Skin epidermis (tissue), 12 donors: ENCODE measurements around the gene GNG2.

Source experiments
- H3K27ac ChIP-seq, 21 experiments: fragments of 200-600 bp; sonication (generic) in 11 of 21; one replicate each; pipeline ENCODE4 v1.5.0; 2020; ENCODE audit warnings: mild to moderate bottlenecking in 3 of 21, inconsistent platforms in 2 of 21, moderate library complexity in 2 of 21
- H3K4me3 ChIP-seq, 7 experiments: fragments of 200-600 bp; sonication (generic) in 2 of 7; one replicate each; pipeline ENCODE4 v1.5.0; 2020; ENCODE audit warnings: inconsistent platforms in 2 of 7, mild to moderate bottlenecking in 2 of 7, moderate library complexity in 1 of 7

The GNG2 gene

DNA sequence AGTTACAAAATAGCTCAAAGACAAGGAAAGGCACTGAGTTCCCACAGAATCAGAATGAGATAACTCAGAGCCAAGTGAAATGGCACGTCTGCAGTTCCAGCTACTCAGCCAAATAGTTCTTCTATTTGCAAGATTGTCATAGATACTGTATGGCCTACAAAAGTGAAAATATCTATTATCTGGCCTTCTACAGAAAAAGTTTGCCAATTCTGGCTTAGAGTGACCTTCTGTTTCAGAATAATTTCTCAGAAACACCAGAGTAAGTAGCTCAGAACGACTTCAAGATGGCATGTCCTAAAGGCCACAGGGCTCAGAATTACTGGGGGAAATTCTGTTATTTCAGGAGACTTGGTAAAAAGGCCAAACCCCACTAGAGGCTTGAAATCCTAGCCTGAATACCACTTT is 118.3 kb downstream of the GNG2 start:
- no peak overlapping the region for H3K27ac ChIP-seq
- H3K4me3 ChIP-seq, result no peak overlapping the region

DNA sequence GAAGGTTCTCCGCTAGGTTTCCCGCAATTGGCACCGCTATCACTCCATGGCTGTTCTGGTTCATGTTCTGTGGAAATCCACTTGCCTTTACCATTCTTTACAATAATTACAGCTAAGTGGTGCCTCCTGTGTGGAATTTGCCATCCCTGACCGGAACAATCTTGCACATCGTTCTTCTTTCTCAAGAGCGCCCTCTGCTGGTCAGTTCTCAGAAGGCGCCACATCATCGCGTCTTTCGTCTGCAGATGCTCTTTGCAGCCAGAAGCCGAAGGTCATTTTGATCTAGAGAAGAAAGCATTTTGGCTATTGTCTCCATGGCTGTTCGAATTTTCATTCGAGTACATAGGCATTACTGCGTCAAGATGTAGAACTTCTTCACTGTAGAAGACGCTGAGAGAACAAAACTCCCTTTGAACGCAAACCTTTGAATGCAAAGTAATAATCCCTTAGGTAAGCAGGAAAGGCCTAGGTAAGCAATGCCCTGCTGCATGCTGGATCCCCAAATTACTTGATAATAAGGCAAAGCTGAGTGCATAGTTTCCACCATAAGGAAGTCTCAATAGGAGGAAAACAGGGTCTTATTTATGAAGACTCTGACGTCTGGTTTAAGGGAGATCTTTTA is 118.8 kb downstream of the GNG2 start:
- Histone ChIP-seq H3K27ac (no peak overlapping the region), H3K4me3 (no peak overlapping the region)

DNA sequence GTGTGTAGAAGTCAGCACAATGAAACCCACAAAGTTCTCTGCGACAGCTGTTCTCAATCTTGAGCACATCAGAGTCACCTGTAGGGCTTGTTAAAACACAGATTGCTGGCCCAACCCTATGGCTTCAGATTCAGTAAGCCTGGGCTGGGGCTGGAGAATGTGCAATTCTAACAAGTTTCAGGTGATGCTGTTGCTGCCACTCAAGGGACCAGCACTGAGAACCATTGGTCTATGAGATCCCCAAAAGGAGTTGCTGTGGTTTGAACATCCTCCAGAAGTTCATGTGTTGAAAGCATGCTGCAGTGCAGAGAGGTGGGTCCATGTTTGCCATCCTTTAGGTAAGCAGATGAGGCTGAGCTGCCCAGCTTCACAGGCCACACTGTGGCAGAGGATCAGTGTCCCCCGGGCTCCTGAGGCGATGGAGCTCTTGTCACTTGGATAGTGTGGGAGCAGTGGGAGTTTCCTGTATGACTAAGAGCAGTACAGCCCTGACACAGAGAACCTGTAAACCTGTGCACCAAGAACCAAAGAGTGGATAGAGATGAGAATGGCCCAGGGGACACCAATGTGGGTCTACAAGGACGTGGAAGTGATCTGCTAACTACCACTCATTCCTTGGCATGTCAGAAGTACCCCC is 120.9 kb downstream of the GNG2 start:
- Histone ChIP-seq H3K4me3 (no peak overlapping the region), H3K27ac (no peak overlapping the region)

DNA sequence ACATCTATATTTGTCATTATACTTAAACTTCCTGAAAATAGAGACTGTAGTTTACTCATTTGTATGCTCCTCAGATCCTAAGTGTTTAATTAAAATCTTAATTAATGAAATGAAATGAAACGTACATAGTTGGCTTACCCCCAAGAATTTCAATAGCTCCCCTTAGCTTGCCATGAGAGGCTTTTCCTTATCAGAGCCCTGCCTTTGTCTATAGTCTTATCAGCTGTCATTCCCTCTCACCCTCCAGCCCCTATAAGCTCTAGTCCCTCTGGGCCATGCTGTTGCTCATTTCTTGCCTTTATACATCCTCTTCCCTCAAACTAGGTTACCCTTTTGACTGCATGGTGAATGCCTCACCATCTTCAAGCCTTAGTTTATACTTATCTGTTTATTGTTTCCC is 127.8 kb downstream of the GNG2 start:
- H3K27ac ChIP-seq, result peak overlapping the region in 2 of 21 experiments; percentile 96 to 98

DNA sequence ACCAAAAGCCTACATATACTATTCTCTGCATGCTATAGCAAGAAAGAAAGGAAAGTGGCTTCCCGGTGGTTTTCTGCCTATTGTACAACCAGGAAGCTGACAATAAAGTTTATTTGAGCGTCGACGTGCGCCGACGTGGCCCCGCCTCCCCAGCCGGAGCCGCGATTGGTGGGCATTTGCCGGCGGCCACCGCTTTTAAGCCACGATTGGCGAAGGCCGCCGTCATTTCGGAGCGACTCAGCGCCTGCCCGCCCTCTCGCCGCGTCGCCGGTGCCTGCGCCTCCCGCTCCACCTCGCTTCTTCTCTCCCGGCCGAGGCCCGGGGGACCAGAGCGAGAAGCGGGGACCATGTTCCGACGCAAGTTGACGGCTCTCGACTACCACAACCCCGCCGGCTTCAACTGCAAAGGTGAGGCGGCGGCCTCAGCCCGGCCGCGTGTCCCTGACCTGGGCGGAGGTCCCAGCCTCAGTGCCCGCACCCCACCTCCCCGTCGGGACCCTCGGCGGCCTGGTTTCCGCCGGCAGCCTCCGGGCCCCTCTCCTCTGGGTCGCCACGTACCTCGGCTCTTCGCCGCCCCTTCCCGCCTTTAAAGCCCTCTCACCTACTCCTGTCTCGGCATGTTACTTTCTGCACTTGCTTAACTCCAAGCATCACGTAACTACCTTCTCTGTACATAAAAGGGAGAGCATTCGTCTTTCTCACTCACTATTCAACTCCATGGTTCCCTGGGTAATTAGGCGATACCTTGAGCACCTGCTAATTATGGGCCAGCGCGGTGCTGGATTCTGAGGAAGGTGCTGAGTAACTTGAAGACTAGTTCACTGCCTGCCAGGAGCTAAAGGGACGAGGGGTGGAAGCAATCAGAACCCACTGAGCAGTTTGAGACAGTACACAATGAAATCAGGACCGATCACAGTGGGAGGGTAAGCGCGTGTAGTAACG is 129.2 kb downstream of the GNG2 start, which contains the start of gene RTRAF:
Gene RTRAF, plus strand, starts transcription at position 254 of the 942 bp plus-strand sequence. Its CDS starts 94 bp downstream, at position 348.
- H3K4me3 ChIP-seq, result peak within 1 kb of the TSS; percentile 82 to 94 (median 89)
- peak within 1 kb of the TSS; percentile 80 to 98 (median 93) for H3K27ac ChIP-seq

More for the DNA sequence above, 127.8 kb downstream of the GNG2 start:
- H3K4me3 ChIP-seq, result no peak overlapping the region

DNA sequence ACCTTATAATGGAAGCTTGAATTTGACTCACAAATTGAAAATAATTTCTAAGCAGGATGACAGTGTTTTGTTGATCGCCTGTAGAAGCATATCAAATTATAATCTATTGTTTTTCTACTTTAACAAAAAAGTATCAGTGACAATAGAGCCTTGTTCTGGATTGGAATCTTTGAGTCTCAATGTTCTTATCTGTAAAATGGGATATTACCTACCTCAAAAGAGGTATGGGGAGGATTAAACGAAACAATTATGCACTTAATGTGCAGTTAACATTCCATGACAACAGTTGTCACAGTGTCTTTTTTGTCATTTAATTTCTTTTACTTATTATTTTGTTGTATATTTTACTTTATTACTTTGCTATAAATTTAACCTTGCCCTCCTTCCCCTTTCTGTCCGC is 130.1 kb downstream of the GNG2 start:
- peak overlapping the region in 7 of 21 experiments; percentile 84 to 98 (median 95) for H3K27ac ChIP-seq
- H3K4me3 ChIP-seq, result peak overlapping the region in 5 of 7 experiments; percentile 82 to 94 (median 92)

DNA sequence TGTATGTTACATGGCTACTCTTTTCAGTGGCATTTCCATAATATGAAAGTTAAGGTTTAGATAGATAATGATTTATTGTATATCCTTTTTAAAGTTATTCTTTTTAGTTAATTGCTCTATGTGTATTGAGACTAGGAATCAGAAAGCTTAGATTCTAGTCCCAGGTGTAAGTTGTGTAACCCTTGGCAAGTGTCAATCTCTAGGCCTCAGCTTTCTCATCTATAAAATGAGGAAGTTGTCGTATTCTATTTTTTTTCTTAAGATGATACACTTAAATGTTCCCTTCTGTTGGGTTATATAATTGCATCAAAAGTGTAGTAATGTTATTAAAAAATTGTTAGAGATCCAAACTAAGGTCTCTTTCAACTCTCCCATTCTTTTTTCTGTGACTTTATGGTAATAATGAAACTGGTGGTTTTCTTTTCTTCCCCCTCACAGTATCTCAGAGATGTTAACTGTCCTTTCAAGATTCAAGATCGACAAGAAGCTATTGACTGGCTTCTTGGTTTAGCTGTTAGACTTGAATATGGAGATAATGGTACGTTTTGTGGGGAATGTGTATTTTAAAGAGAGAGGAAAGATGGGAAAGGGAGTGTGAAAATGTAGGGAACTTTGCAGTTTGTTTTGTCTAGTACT is 133.0 kb downstream of the GNG2 start:
- H3K27ac ChIP-seq, result no peak overlapping the region
- no peak overlapping the region for H3K4me3 ChIP-seq

DNA sequence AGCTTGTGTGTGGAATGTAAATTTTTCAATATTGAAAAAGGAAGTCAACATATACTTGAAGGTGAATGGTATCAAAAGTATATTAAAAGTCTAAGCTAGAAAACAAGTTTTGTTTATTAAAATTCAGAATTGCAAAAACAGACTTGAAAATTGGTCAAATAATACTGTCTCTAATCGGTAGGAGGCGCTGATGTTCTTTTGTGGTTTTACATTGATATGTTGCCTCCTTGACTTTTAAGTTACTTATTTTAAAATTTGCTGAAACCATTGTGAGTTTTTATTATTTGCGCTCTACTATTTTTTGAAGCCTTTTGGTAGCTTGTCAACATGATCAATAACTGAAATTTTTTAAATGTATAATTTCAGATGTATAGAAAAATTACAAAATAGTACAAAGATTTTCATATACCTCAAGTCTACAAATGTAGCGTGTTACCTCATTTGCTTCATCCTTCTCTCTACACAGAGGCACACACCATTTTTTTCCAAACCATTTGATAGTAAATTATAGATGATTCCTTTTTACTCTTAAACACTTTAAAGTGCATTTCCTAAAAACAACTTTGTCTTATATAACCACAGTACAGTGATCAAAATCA is 135.8 kb downstream of the GNG2 start:
- H3K27ac ChIP-seq, result no peak overlapping the region
- H3K4me3 ChIP-seq, result no peak overlapping the region

DNA sequence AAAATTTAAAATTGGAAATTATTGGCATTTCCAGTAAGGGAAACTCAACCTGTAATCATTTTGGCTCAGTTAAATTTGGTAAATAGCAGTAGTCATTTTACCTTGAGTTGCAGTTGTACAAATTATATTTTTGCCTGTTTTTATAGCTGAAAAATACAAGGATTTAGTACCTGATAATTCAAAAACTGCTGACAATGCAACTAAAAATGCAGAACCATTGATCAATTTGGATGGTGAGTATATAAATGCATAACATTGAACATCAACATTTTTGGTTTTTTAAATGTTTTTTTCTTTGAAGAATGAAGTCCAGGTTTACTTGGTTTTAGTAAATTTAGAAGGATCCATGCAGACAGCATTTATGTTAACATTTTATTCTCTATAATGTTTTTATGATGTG is 137.9 kb downstream of the GNG2 start:
- no peak overlapping the region for H3K4me3 ChIP-seq
- no peak overlapping the region for H3K27ac ChIP-seq

DNA sequence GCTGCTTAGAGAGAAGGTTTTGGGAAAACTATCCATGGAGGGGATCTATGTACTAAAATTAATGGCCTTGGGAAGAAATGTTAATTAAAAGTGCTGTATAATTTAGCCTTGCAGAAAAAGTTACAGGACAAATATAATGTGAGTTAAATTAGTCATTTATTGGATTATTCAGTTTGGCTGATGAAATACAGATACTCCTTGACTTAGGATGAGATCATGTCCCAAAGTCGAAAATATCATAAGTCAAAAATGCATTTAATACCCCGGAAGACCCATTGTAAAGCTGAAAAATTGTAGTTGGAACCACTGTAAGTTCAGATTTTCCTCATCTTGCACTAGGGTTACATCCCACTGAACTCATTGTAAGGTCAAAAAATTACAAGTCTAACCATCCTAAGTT is 138.7 kb downstream of the GNG2 start:
- no peak overlapping the region for H3K4me3 ChIP-seq
- H3K27ac ChIP-seq, result no peak overlapping the region

DNA sequence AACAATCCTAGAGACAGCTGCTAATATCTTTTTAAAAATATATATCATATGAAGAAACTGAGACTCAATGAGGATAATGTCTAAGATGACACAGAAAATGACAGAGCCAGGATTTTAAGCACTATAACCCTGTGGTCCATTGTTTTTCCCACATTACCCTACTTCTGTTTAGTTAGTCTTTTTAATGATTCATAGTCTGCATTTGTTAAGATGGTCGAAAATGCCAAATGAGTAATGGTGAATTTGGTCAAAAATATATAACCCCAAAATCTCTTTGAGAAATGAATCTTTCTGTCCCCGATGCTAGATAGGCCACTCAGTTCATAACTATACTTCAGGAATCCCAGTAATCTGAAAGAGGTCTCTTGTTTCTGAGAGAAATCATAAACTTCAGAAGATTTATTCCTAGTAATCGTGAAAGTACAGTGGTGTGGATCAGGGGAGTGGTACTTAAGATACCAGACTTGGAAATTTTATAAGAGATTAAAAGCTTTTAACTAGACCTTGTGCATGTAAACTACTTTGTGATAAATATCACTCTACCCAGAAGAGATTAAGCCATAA is 139.7 kb downstream of the GNG2 start:
- Histone ChIP-seq H3K4me3 (no peak overlapping the region), H3K27ac (no peak overlapping the region)

DNA sequence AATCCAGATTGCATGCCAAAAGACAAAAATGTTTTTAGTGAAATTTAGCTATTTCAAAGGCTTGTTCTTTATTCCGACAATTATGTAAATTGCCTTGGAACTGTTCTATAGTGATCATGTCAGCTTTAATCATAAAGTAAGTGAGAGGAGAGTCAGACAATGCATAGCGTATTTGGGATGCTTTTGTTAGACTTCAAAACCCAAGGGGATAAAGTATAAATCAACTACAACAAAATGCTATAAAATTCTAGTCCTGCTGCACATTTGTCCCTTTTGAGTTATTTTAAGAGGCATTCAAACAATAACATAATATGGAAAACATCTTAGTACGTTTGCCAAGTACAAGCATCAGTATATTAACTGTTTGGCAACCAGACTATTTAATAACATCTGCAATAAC is 140.3 kb downstream of the GNG2 start:
- no peak overlapping the region for H3K27ac ChIP-seq
- no peak overlapping the region for H3K4me3 ChIP-seq

DNA sequence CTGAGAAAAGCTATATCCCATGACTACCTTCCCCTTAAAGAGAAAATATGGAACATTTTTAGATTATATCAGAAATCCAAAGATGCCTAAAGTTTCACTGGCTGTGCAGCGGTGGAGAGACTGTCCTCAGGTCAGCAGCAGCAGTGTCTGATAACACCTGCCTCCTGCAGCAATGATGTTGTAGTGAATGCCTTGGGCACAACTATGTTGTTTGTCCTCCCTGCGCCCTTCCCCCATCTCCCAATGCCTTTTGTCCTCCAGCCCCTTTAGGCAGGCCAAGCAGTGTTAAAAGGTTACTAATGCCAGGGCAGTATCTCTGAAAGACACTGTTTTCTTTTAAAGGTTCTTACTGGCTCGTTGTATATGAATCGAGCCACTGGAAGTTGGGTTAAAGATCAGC is 142.1 kb downstream of the GNG2 start:
- Histone ChIP-seq H3K27ac (no peak overlapping the region), H3K4me3 (no peak overlapping the region)

DNA sequence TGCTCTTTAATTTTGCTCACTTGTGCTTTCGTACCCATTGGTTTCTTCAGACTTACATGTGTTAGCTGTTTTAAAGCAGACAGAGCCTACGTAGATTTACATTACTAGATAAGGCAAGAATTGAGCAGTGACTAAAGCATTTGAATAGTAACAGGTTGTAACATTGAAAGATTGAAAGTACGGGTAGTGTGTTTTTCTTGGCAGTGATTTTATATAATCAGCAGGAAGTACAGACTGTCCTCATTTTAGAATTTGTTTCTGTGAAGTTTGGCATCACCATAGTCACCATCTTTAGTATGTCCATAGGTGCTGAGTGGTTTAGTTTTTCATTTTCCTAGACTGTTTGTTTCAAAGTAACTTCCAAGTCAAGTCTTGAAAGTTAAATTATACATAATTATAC is 142.9 kb downstream of the GNG2 start:
- H3K4me3 ChIP-seq, result no peak overlapping the region
- H3K27ac ChIP-seq, result peak overlapping the region in 1 of 21 experiments; percentile 8

DNA sequence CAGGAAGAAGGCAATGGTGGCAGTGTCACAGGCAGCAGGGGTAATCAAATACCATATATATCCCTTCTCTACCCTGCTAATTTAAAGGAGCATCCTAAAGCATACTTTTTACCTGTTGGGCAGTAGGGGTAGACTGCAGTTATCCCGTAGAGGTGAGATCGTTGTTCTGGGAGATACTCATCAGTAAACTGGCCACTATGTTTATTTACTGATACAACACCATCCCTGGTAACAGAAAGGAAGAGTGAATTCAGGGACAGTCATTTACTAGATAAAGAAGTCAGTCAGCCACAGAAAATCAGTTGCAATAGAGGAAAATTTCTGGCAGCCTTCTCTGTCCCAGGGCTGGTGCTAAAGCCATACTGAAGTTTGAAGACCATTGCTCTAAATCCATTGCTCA is 145.2 kb downstream of the GNG2 start:
- Histone ChIP-seq H3K4me3 (no peak overlapping the region), H3K27ac (no peak overlapping the region)

DNA sequence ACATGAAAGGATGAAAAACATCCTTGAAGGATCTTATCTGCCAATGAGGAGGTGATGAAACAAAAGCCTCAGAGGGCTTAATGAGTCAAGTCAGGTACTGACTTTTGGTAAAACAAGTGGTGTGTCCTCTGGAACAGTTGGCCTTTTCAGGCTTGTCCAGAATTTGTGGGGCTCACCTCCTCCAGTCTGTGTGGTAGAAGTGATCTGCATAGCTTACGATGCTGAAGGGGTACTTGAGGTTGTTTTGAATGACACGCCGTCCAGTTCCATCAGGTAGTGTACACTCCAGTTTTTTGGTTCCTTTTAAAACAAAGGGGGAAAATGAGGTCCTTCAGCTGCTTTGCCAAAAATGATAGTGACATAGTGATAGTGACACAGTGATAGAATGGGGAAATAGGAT is 145.9 kb downstream of the GNG2 start:
- Histone ChIP-seq H3K4me3 (no peak overlapping the region), H3K27ac (no peak overlapping the region)

DNA sequence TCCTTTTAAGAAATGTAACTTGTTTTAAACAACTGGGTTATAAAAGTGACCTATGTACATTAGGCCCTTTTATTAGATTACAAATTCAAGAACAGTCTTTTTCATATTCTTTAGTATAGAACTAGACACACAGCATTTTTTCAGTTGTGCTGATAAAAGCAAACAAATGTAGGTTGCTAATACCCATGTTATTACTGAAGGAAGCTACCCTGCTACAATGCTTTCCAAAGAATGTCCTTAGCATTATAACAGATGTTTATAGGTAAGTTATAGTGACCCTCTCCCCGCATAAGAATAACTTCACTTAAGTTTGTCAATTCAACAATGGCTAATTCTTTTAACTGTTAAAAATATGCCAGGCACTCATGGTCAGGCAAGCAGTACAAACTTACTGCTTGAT is 146.8 kb downstream of the GNG2 start:
- Histone ChIP-seq H3K4me3 (no peak overlapping the region), H3K27ac (no peak overlapping the region)

DNA sequence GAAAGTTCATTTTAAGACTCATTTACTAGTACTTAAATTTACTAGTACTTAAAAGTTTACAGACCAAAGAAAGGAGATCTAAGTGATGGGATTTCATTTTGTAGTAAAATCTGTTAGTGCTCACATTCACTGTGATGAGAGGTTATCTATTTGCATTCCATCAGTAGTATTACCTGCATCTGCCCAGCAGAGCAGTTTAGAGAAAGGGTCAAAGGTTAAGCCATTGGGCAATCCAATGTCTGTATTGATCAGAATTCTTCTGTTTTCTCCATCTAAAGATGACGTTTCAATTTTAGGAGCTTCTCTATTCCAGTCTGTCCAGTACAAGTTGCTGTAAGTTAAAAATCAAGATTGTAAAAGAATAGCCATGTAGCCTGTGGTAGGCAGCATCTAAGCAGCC is 147.2 kb downstream of the GNG2 start:
- H3K4me3 ChIP-seq, result no peak overlapping the region
- no peak overlapping the region for H3K27ac ChIP-seq

DNA sequence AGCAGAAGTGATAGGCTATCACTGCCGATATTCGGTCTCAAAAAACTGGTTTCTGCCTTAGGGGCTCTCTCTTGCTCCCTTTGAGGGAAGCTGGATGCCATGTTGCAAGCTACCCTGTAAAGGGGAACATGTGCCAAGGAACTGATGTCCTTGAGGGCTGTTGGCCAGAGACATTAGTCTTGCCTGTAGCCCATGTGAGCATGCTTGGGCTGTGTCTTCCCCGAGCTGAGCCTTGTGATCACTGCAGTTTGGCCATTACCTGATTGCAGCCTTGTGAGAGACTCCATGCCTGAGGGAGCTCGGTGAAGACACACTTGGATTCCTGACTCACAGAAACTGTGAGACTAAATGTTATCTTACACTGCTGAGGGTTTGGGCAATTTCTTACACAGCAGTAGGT is 147.7 kb downstream of the GNG2 start:
- no peak overlapping the region for H3K4me3 ChIP-seq
- H3K27ac ChIP-seq, result no peak overlapping the region
